ENCODE results near the gene CFAP299.

Gene CFAP299

GRCh38 chr4:80307774-80308465 is 27.6 kb upstream of the CFAP299 start:
- H4K5ac ChIP-seq (ENCODE audit: low read length): no peak overlapping the region
- H2BK120ac ChIP-seq (ENCODE audit: low read depth, low read length): no peak overlapping the region
- no peak overlapping the region for H2BK15ac ChIP-seq (replicated peaks; ENCODE audit: low read depth)
- no peak overlapping the region for H2BK5ac ChIP-seq (ENCODE audit: low read length)
- H3K79me2 ChIP-seq (ENCODE audit: control insufficient read depth, insufficient read depth, low read length): no peaks in the 10 kb centered on the region
- no peak overlapping the region for H3K4ac ChIP-seq (ENCODE audit: low read depth, low read length)
- H3K56ac ChIP-seq (ENCODE audit: low read length): no peak overlapping the region
- peak overlapping the region; percentile 12 for H3K18ac ChIP-seq (ENCODE audit: low read length)
- H3K4me3 ChIP-seq (ENCODE audit: low read length): no peak overlapping the region
- no peaks in the 10 kb centered on the region for H3K27me3 ChIP-seq (ENCODE audit: insufficient read depth, low read length, poor library complexity)
- H3K23ac ChIP-seq (ENCODE audit: low read length): no peak overlapping the region
- no peak overlapping the region for H4K8ac ChIP-seq (ENCODE audit: low read depth, low read length)
- H3K27ac ChIP-seq (ENCODE audit: low read depth, low read length): no peak overlapping the region
- H2AK5ac ChIP-seq (ENCODE audit: low read length): no peak overlapping the region
- no peaks in the 10 kb centered on the region for H3K36me3 ChIP-seq (ENCODE audit: control insufficient read depth, insufficient read depth, low read length)
- DNase-seq: peak; percentile 82
- no peak overlapping the region for H3K9ac ChIP-seq (ENCODE audit: low read length)
- no CpG with 5 or more reads among the region's 10 CpGs for WGBS (ENCODE audit: extremely low coverage, insufficient coverage, low lambda C conversion rate)
- H3K4me1 ChIP-seq (ENCODE audit: control insufficient read depth, low read depth, low read length): peaks cover 9% of the 10 kb centered on the region
- H3K4me2 ChIP-seq (ENCODE audit: low read length): no peak overlapping the region
- H3K79me1 ChIP-seq (ENCODE audit: low read length): no peaks in the 10 kb centered on the region

GRCh38 chr4:80308466-80308822 is 27.1 kb upstream of the CFAP299 start:
- H3K9ac ChIP-seq (ENCODE audit: low read length): no peak overlapping the region
- no peak overlapping the region for H3K27ac ChIP-seq (ENCODE audit: low read depth, low read length)
- H3K4me3 ChIP-seq (ENCODE audit: low read length): no peak overlapping the region
- H3K79me1 ChIP-seq (ENCODE audit: low read length): no peaks in the 10 kb centered on the region
- H3K18ac ChIP-seq (ENCODE audit: low read length): no peak overlapping the region
- no peak overlapping the region for H2BK120ac ChIP-seq (ENCODE audit: low read depth, low read length)
- no peak overlapping the region for H3K4me2 ChIP-seq (ENCODE audit: low read length)
- H2AK5ac ChIP-seq (ENCODE audit: low read length): no peak overlapping the region
- no peaks in the 10 kb centered on the region for H3K27me3 ChIP-seq (ENCODE audit: insufficient read depth, low read length, poor library complexity)
- WGBS (ENCODE audit: extremely low coverage, insufficient coverage, low lambda C conversion rate): no CpG with 5 or more reads among the region's 4 CpGs
- no peak overlapping the region for H4K5ac ChIP-seq (ENCODE audit: low read length)
- no peak overlapping the region for H3K56ac ChIP-seq (ENCODE audit: low read length)
- H2BK5ac ChIP-seq (ENCODE audit: low read length): no peak overlapping the region
- H3K4ac ChIP-seq (ENCODE audit: low read depth, low read length): no peak overlapping the region
- no peaks in the 10 kb centered on the region for H3K79me2 ChIP-seq (ENCODE audit: control insufficient read depth, insufficient read depth, low read length)
- no peaks in the 10 kb centered on the region for H3K36me3 ChIP-seq (ENCODE audit: control insufficient read depth, insufficient read depth, low read length)
- DNase-seq: no peak
- no peak overlapping the region for H2BK15ac ChIP-seq (replicated peaks; ENCODE audit: low read depth)
- no peak overlapping the region for H3K23ac ChIP-seq (ENCODE audit: low read length)
- H3K4me1 ChIP-seq (ENCODE audit: control insufficient read depth, low read depth, low read length): peaks cover 9% of the 10 kb centered on the region
- no peak overlapping the region for H4K8ac ChIP-seq (ENCODE audit: low read depth, low read length)

- no peaks in the 10 kb centered on the region for H3K27me3 ChIP-seq (ENCODE audit: insufficient read depth, low read length, poor library complexity)
- no peaks in the 10 kb centered on the region for H3K36me3 ChIP-seq (ENCODE audit: control insufficient read depth, insufficient read depth, low read length)
- H4K5ac ChIP-seq (ENCODE audit: low read length): no peak overlapping the region
- no peaks in the 10 kb centered on the region for H3K79me1 ChIP-seq (ENCODE audit: low read length)
- no peak overlapping the region for H3K9ac ChIP-seq (ENCODE audit: low read length)
- no peak overlapping the region for H2BK120ac ChIP-seq (ENCODE audit: low read depth, low read length)
- no peak overlapping the region for H3K23ac ChIP-seq (ENCODE audit: low read length)
- DNase-seq: peak; percentile 27
- no peak overlapping the region for H2AK5ac ChIP-seq (ENCODE audit: low read length)
- no peak overlapping the region for H3K4me2 ChIP-seq (ENCODE audit: low read length)
- H2BK15ac ChIP-seq (replicated peaks; ENCODE audit: low read depth): no peak overlapping the region
- no peak overlapping the region for H2BK5ac ChIP-seq (ENCODE audit: low read length)
- H3K18ac ChIP-seq (ENCODE audit: low read length): peak overlapping the region; percentile 47
- no peak overlapping the region for H4K8ac ChIP-seq (ENCODE audit: low read depth, low read length)
- no peak overlapping the region for H3K4ac ChIP-seq (ENCODE audit: low read depth, low read length)
- H3K56ac ChIP-seq (ENCODE audit: low read length): no peak overlapping the region
- no peak overlapping the region for H3K27ac ChIP-seq (ENCODE audit: low read depth, low read length)
- peaks cover 9% of the 10 kb centered on the region for H3K4me1 ChIP-seq (ENCODE audit: control insufficient read depth, low read depth, low read length)
- no CpG with 5 or more reads among the region's 5 CpGs for WGBS (ENCODE audit: extremely low coverage, insufficient coverage, low lambda C conversion rate)
- no peak overlapping the region for H3K4me3 ChIP-seq (ENCODE audit: low read length)
- no peaks in the 10 kb centered on the region for H3K79me2 ChIP-seq (ENCODE audit: control insufficient read depth, insufficient read depth, low read length)
These were observed 26.1 kb upstream of the CFAP299 start for GRCh38 chr4:80309294-80310004.

GRCh38 chr4:80311130-80311529 is 24.4 kb upstream of the CFAP299 start:
- Histone ChIP-seq H3K18ac (ENCODE audit: low read length) (no peak overlapping the region), H2AK5ac (ENCODE audit: low read length) (no peak overlapping the region), H3K23ac (ENCODE audit: low read length) (no peak overlapping the region), H2BK15ac (replicated peaks; ENCODE audit: low read depth) (no peak overlapping the region), H3K4me3 (ENCODE audit: low read length) (no peak overlapping the region), H3K4ac (ENCODE audit: low read depth, low read length) (no peak overlapping the region), H4K5ac (ENCODE audit: low read length) (no peak overlapping the region), H3K79me2 (ENCODE audit: control insufficient read depth, insufficient read depth, low read length) (no peaks in the 10 kb centered on the region), H3K9ac (ENCODE audit: low read length) (no peak overlapping the region), H3K4me2 (ENCODE audit: low read length) (no peak overlapping the region), H4K8ac (ENCODE audit: low read depth, low read length) (no peak overlapping the region), H3K36me3 (ENCODE audit: control insufficient read depth, insufficient read depth, low read length) (no peaks in the 10 kb centered on the region), H2BK5ac (ENCODE audit: low read length) (no peak overlapping the region), H3K4me1 (ENCODE audit: control insufficient read depth, low read depth, low read length) (peaks cover 9% of the 10 kb centered on the region), H3K27ac (ENCODE audit: low read depth, low read length) (no peak overlapping the region), H2BK120ac (ENCODE audit: low read depth, low read length) (no peak overlapping the region), H3K79me1 (ENCODE audit: low read length) (no peaks in the 10 kb centered on the region), H3K27me3 (ENCODE audit: insufficient read depth, low read length, poor library complexity) (no peaks in the 10 kb centered on the region), H3K56ac (ENCODE audit: low read length) (no peak overlapping the region)
- WGBS (ENCODE audit: extremely low coverage, insufficient coverage, low lambda C conversion rate): no CpG with 5 or more reads among the region's 3 CpGs
- no peak for DNase-seq

- no peak overlapping the region for H2BK120ac ChIP-seq (ENCODE audit: low read depth, low read length)
- no peak overlapping the region for H3K27ac ChIP-seq (ENCODE audit: low read depth, low read length)
- WGBS (ENCODE audit: extremely low coverage, insufficient coverage, low lambda C conversion rate): no CpG with 5 or more reads among the region's 1 CpG
- H3K4me2 ChIP-seq (ENCODE audit: low read length): no peak overlapping the region
- H3K4me3 ChIP-seq (ENCODE audit: low read length): no peak overlapping the region
- no peak for DNase-seq
- no peak overlapping the region for H4K8ac ChIP-seq (ENCODE audit: low read depth, low read length)
- H2BK5ac ChIP-seq (ENCODE audit: low read length): no peak overlapping the region
- H3K27me3 ChIP-seq (ENCODE audit: insufficient read depth, low read length, poor library complexity): no peaks in the 10 kb centered on the region
- H3K9ac ChIP-seq (ENCODE audit: low read length): no peak overlapping the region
- H2AK5ac ChIP-seq (ENCODE audit: low read length): no peak overlapping the region
- no peak overlapping the region for H3K56ac ChIP-seq (ENCODE audit: low read length)
- no peak overlapping the region for H3K23ac ChIP-seq (ENCODE audit: low read length)
- H3K4ac ChIP-seq (ENCODE audit: low read depth, low read length): no peak overlapping the region
- peaks cover 9% of the 10 kb centered on the region for H3K4me1 ChIP-seq (ENCODE audit: control insufficient read depth, low read depth, low read length)
- no peak overlapping the region for H3K18ac ChIP-seq (ENCODE audit: low read length)
- H3K79me2 ChIP-seq (ENCODE audit: control insufficient read depth, insufficient read depth, low read length): no peaks in the 10 kb centered on the region
- H3K79me1 ChIP-seq (ENCODE audit: low read length): no peaks in the 10 kb centered on the region
- H3K36me3 ChIP-seq (ENCODE audit: control insufficient read depth, insufficient read depth, low read length): no peaks in the 10 kb centered on the region
- H4K5ac ChIP-seq (ENCODE audit: low read length): no peak overlapping the region
- no peak overlapping the region for H2BK15ac ChIP-seq (replicated peaks; ENCODE audit: low read depth)
These were observed 23.4 kb upstream of the CFAP299 start for GRCh38 chr4:80312124-80312523.

All from mesendoderm (in vitro differentiated cells).